Measurements from ENCODE around the gene TLN1.

DNA sequence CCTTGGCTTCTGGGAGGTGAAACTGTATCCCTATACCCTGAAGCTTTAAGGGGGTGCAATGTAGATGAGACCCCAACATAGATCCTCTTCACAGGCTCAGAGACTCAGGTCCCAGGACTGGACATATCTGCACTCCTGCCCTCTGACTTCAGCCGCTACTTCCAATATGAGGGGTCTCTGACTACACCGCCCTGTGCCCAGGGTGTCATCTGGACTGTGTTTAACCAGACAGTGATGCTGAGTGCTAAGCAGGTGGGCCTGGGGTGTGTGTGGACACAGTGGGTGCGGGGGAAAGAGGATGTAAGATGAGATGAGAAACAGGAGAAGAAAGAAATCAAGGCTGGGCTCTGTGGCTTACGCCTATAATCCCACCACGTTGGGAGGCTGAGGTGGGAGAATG is 52.9 kb downstream of the TLN1 start:
- TF ChIP-seq, protein P1, sequence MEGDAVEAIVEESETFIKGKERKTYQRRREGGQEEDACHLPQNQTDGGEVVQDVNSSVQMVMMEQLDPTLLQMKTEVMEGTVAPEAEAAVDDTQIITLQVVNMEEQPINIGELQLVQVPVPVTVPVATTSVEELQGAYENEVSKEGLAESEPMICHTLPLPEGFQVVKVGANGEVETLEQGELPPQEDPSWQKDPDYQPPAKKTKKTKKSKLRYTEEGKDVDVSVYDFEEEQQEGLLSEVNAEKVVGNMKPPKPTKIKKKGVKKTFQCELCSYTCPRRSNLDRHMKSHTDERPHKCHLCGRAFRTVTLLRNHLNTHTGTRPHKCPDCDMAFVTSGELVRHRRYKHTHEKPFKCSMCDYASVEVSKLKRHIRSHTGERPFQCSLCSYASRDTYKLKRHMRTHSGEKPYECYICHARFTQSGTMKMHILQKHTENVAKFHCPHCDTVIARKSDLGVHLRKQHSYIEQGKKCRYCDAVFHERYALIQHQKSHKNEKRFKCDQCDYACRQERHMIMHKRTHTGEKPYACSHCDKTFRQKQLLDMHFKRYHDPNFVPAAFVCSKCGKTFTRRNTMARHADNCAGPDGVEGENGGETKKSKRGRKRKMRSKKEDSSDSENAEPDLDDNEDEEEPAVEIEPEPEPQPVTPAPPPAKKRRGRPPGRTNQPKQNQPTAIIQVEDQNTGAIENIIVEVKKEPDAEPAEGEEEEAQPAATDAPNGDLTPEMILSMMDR (IDR thresholded peaks at IDR 0.05): no peak
- TF ChIP-seq SIN3A (IDR thresholded peaks at IDR 0.05; ENCODE audit: borderline replicate concordance, insufficient read depth, low read depth, low read length) (no peak), POLR2AphosphoS5 (IDR thresholded peaks at IDR 0.05; ENCODE audit: low read depth, low read length) (no peak)
- TF ChIP-seq, protein P2, sequence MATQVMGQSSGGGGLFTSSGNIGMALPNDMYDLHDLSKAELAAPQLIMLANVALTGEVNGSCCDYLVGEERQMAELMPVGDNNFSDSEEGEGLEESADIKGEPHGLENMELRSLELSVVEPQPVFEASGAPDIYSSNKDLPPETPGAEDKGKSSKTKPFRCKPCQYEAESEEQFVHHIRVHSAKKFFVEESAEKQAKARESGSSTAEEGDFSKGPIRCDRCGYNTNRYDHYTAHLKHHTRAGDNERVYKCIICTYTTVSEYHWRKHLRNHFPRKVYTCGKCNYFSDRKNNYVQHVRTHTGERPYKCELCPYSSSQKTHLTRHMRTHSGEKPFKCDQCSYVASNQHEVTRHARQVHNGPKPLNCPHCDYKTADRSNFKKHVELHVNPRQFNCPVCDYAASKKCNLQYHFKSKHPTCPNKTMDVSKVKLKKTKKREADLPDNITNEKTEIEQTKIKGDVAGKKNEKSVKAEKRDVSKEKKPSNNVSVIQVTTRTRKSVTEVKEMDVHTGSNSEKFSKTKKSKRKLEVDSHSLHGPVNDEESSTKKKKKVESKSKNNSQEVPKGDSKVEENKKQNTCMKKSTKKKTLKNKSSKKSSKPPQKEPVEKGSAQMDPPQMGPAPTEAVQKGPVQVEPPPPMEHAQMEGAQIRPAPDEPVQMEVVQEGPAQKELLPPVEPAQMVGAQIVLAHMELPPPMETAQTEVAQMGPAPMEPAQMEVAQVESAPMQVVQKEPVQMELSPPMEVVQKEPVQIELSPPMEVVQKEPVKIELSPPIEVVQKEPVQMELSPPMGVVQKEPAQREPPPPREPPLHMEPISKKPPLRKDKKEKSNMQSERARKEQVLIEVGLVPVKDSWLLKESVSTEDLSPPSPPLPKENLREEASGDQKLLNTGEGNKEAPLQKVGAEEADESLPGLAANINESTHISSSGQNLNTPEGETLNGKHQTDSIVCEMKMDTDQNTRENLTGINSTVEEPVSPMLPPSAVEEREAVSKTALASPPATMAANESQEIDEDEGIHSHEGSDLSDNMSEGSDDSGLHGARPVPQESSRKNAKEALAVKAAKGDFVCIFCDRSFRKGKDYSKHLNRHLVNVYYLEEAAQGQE (IDR thresholded peaks at IDR 0.05; ENCODE audit: insufficient read depth in 1 of 2, low read depth in 2 of 2, low read length in 1 of 2): no peak

All from Panc1 (cell line).